GM23338 (cell line): ENCODE results near the gene FAF1. TPM values are rescaled to one million over a fixed set of nuclear protein-coding genes. Genes with fewer than 3 reads are reported as not detected.

Experiments used
- ATAC-seq: fragments of 200-7000 bp; cut with Tn5 transposase; 3 replicates; pipeline ENCODE4 v1.9.1; 2020
- DNase-seq: peaks from one replicate; pipeline ENCODE4 v3.0.0-alpha.2; 2015; ENCODE audit warnings: low spot score
- H2AFZ ChIP-seq: fragments of 200-600 bp; sonication (generic); 2 replicates; pipeline ENCODE4 v1.8.0; 2016; ENCODE audit warnings: antibody characterized with exemption, mild to moderate bottlenecking, moderate library complexity
- H3F3A ChIP-seq: fragments of 200-600 bp; sonication (generic); replicated peaks from 2 replicates; pipeline ENCODE4 v1.8.0; 2017; ENCODE audit warnings: antibody characterized with exemption, mixed run types, low read depth
- H3K27ac ChIP-seq: fragments of 200-600 bp; sonication (generic); 2 replicates; pipeline ENCODE4 v1.6.1; 2016; ENCODE audit warnings: low read depth
- H3K27me3 ChIP-seq: fragments of 200-600 bp; sonication (generic); 2 replicates; pipeline ENCODE4 v1.8.0; 2016; ENCODE audit warnings: mild to moderate bottlenecking, mixed run types, moderate library complexity; ENCODE audit not compliant: insufficient read depth
- H3K36me3 ChIP-seq: fragments of 200-600 bp; sonication (generic); 2 replicates; pipeline ENCODE4 v1.8.0; 2016; ENCODE audit warnings: mild to moderate bottlenecking; ENCODE audit not compliant: insufficient read depth
- H3K4me1 ChIP-seq: fragments of 200-600 bp; sonication (generic); 2 replicates; pipeline ENCODE4 v1.8.0; 2016; ENCODE audit warnings: mild to moderate bottlenecking, moderate library complexity; ENCODE audit not compliant: insufficient read depth
- H3K4me2 ChIP-seq: fragments of 200-600 bp; sonication (generic); 2 replicates; pipeline ENCODE4 v1.7.1; 2017; ENCODE audit warnings: mixed run types
- H3K4me3 ChIP-seq: fragments of 200-600 bp; sonication (generic); 2 replicates; pipeline ENCODE4 v1.6.1; 2016; ENCODE audit warnings: mixed run types
- H3K79me2 ChIP-seq: fragments of 200-600 bp; sonication (generic); replicated peaks from 2 replicates; pipeline ENCODE4 v1.8.0; 2017; ENCODE audit warnings: mild to moderate bottlenecking; ENCODE audit not compliant: insufficient read depth
- H3K9me2 ChIP-seq: fragments of 200-600 bp; sonication (generic); 2 replicates; pipeline ENCODE4 v1.8.0; 2017; ENCODE audit not compliant: insufficient read depth
- H4K20me1 ChIP-seq: fragments of 200-600 bp; sonication (generic); replicated peaks from 2 replicates; pipeline ENCODE4 v1.8.0; 2017; ENCODE audit warnings: mild to moderate bottlenecking; ENCODE audit not compliant: insufficient read depth
- H3K27ac Mint-ChIP-seq: 2 replicates; pipeline ENCODE4 v1.8.0; 2020; ENCODE audit warnings: inconsistent platforms, mild to moderate bottlenecking, moderate library complexity, mixed read lengths
- H3K27me3 Mint-ChIP-seq: 3 replicates; pipeline ENCODE4 v1.8.0; 2022; ENCODE audit warnings: low read depth, mild to moderate bottlenecking, moderate library complexity, mixed read lengths, inconsistent platforms; ENCODE audit not compliant: insufficient read depth, poor library complexity
- H3K36me3 Mint-ChIP-seq: 3 replicates; pipeline ENCODE4 v1.8.0; 2021; ENCODE audit warnings: low read depth, mild to moderate bottlenecking, inconsistent platforms, moderate library complexity, mixed read lengths
- H3K4me1 Mint-ChIP-seq: 3 replicates; pipeline ENCODE4 v1.8.0; 2020; ENCODE audit warnings: mild to moderate bottlenecking, inconsistent platforms, mixed read lengths
- H3K4me3 Mint-ChIP-seq: 3 replicates; pipeline ENCODE4 v1.8.0; 2021; ENCODE audit warnings: moderate library complexity, mild to moderate bottlenecking, inconsistent platforms, mixed read lengths
- H3K9me3 Mint-ChIP-seq: 3 replicates; pipeline ENCODE4 v1.8.0; 2020; ENCODE audit warnings: moderate library complexity, mild to moderate bottlenecking, inconsistent platforms, mixed read lengths
- CREB1 ChIP-seq: fragments of 250-450 bp; sonication (Bioruptor Pico); IDR thresholded peaks from 2 replicates; pipeline ENCODE4 v1.5.0; 2020; ENCODE audit warnings: low read depth, mild to moderate bottlenecking, moderate library complexity
- CTCF ChIP-seq, 2 experiments: fragments of 200-600 bp in 1 of 2; sonication (generic) in 1 of 2; conservative IDR thresholded peaks; 2 replicates each; pipeline versions ENCODE4 v1.5.1 to v1.6.1; 2016 to 2017; ENCODE audit warnings: antibody characterized with exemption in 2 of 2, low read depth in 2 of 2, mild to moderate bottlenecking in 2 of 2, moderate library complexity in 1 of 2
- ETS1 ChIP-seq: IDR thresholded peaks from 2 replicates; pipeline ENCODE4 v1.6.1; 2016; ENCODE audit warnings: antibody characterized with exemption
- EZH2 ChIP-seq: fragments of 200-600 bp; sonication (generic); IDR thresholded peaks from one replicate; pipeline ENCODE4 v1.8.0; 2017; ENCODE audit warnings: antibody characterized with exemption, mild to moderate bottlenecking, low read depth; ENCODE audit not compliant: unreplicated experiment
- EZH2phosphoT487 ChIP-seq: fragments of 200-600 bp; sonication (generic); IDR thresholded peaks from one replicate; pipeline ENCODE4 v1.8.1; 2018; ENCODE audit warnings: antibody characterized with exemption; ENCODE audit not compliant: unreplicated experiment
- JUNB ChIP-seq: IDR thresholded peaks from one replicate; pipeline ENCODE4 v1.6.1; 2016; ENCODE audit warnings: antibody characterized with exemption; ENCODE audit not compliant: unreplicated experiment
- NANOG ChIP-seq: IDR thresholded peaks from 2 replicates; pipeline ENCODE4 v1.6.1; 2016; ENCODE audit warnings: antibody characterized with exemption, borderline replicate concordance
- POLR2AphosphoS5 ChIP-seq: IDR thresholded peaks from 2 replicates; pipeline ENCODE4 v1.6.1; 2016; ENCODE audit warnings: antibody characterized with exemption, low read depth
- STAT1 ChIP-seq: IDR thresholded peaks from one replicate; pipeline ENCODE4 v1.6.1; 2016; ENCODE audit warnings: antibody characterized with exemption; ENCODE audit not compliant: unreplicated experiment
- ZNF114 ChIP-seq: fragments of 250-450 bp; sonication (Bioruptor Pico); IDR thresholded peaks from 2 replicates; pipeline ENCODE4 v1.5.0; 2020; ENCODE audit warnings: mild to moderate bottlenecking, moderate library complexity
- ZNF331 ChIP-seq: fragments of 250-450 bp; sonication (Bioruptor Pico); IDR thresholded peaks from 2 replicates; pipeline ENCODE4 v1.5.0; 2020; ENCODE audit warnings: low read depth, mild to moderate bottlenecking, moderate library complexity
- ZNF462 ChIP-seq: fragments of 250-450 bp; sonication (Bioruptor Pico); IDR thresholded peaks from 2 replicates; pipeline ENCODE4 v1.5.0; 2020; ENCODE audit warnings: mild to moderate bottlenecking, moderate library complexity
- polyA plus RNA-seq: library from polyadenylated mRNA; unstranded; fragments of >200 nt; fragmentation: Nextera tagmentation; extraction: Ambion mirVana; gene quantifications from 2 replicates; pipeline ENCODE4 v1.2.1, GENCODE V29; 2016
- total RNA-seq: library from RNA; depleted of rRNA; stranded (reverse); fragments of >200 nt; shearing (Covaris generic); gene quantifications from 2 replicates; pipeline ENCODE4 v1.2.3, GENCODE V29; 2014
- TF ChIP-seq, protein P1 (sequence below): IDR thresholded peaks from one replicate; pipeline ENCODE4 v1.6.1; 2018; ENCODE audit warnings: antibody characterized with exemption; ENCODE audit not compliant: unreplicated experiment

FAF1 gene
- total and polyA plus RNA-seq, 2 experiments from 2014 or later = 24.1 to 53.2 TPM

DNA sequence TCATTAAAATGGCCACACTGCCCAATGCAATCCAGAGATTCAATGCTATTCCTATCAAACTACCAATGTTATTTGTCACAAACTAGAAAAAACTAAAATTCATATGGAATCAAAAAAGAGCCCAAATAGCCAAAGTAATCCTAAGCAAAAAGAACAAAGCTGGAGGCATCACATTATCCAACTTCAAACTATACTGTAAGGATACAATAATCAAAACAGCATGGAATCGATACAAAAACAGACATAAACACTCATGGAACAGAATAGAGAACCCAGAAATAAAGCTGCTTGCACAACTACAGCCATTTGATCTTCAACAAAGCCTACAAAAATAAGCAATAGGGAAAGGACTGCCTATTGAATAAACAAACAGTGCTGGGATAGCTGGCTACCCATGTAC is 100.4 kb downstream of the FAF1 start:
- no peaks in the 10 kb centered on the region for H3K4me1 Mint-ChIP-seq
- TF ChIP-seq STAT1 (no peak), JUNB (no peak), ETS1 (no peak), CTCF (conservative IDR thresholded peaks at IDR 0.05; ENCODE audit: low read depth in 2 of 2) (no peak), ZNF114 (CRISPR knock-in tag) (no peak), POLR2AphosphoS5 (no peak), EZH2 (no peak), ZNF462 (CRISPR knock-in tag) (no peak), CREB1 (CRISPR knock-in tag) (no peak), EZH2phosphoT487 (no peak), NANOG (no peak), ZNF331 (CRISPR knock-in tag) (no peak)
- TF ChIP-seq, protein P1, sequence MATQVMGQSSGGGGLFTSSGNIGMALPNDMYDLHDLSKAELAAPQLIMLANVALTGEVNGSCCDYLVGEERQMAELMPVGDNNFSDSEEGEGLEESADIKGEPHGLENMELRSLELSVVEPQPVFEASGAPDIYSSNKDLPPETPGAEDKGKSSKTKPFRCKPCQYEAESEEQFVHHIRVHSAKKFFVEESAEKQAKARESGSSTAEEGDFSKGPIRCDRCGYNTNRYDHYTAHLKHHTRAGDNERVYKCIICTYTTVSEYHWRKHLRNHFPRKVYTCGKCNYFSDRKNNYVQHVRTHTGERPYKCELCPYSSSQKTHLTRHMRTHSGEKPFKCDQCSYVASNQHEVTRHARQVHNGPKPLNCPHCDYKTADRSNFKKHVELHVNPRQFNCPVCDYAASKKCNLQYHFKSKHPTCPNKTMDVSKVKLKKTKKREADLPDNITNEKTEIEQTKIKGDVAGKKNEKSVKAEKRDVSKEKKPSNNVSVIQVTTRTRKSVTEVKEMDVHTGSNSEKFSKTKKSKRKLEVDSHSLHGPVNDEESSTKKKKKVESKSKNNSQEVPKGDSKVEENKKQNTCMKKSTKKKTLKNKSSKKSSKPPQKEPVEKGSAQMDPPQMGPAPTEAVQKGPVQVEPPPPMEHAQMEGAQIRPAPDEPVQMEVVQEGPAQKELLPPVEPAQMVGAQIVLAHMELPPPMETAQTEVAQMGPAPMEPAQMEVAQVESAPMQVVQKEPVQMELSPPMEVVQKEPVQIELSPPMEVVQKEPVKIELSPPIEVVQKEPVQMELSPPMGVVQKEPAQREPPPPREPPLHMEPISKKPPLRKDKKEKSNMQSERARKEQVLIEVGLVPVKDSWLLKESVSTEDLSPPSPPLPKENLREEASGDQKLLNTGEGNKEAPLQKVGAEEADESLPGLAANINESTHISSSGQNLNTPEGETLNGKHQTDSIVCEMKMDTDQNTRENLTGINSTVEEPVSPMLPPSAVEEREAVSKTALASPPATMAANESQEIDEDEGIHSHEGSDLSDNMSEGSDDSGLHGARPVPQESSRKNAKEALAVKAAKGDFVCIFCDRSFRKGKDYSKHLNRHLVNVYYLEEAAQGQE = no peak

More for the DNA sequence above, 100.4 kb downstream of the FAF1 start:
- H4K20me1 ChIP-seq = no peaks in the 10 kb centered on the region
- H3K27ac ChIP-seq = no peak overlapping the region
- no peak overlapping the region for H2AFZ ChIP-seq
- Mint-ChIP-seq H3K4me3 (no peak overlapping the region), H3K27me3 (no peaks in the 10 kb centered on the region), H3K27ac (no peak overlapping the region), H3K36me3 (peaks cover 13% of the 10 kb centered on the region; the same call in 2 of the 3 replicates), H3K9me3 (peaks cover 22% of the 10 kb centered on the region)
- H3F3A ChIP-seq = no peaks in the 10 kb centered on the region
- H3K27me3 ChIP-seq = no peaks in the 10 kb centered on the region
- H3K4me3 ChIP-seq = no peak overlapping the region
- no peaks in the 10 kb centered on the region for H3K9me2 ChIP-seq
- DNase-seq (no peak), ATAC-seq (no peak)
- H3K79me2 ChIP-seq = peaks cover 53% of the 10 kb centered on the region
- no peaks in the 10 kb centered on the region for H3K4me1 ChIP-seq
- H3K4me2 ChIP-seq = no peak overlapping the region
- 0 out of 2 replicates have a peak, but pooled peaks cover 10% of the 10 kb centered on the region for H3K36me3 ChIP-seq
